CD1c-positive myeloid dendritic cell (primary cell): Measurements from ENCODE around the gene ANKZF1.

Source experiments
- DNase-seq: peaks from one replicate; pipeline ENCODE4 v3.0.0-alpha.2; 2016; ENCODE audit errors: extremely low spot score

The ANKZF1 gene

DNA sequence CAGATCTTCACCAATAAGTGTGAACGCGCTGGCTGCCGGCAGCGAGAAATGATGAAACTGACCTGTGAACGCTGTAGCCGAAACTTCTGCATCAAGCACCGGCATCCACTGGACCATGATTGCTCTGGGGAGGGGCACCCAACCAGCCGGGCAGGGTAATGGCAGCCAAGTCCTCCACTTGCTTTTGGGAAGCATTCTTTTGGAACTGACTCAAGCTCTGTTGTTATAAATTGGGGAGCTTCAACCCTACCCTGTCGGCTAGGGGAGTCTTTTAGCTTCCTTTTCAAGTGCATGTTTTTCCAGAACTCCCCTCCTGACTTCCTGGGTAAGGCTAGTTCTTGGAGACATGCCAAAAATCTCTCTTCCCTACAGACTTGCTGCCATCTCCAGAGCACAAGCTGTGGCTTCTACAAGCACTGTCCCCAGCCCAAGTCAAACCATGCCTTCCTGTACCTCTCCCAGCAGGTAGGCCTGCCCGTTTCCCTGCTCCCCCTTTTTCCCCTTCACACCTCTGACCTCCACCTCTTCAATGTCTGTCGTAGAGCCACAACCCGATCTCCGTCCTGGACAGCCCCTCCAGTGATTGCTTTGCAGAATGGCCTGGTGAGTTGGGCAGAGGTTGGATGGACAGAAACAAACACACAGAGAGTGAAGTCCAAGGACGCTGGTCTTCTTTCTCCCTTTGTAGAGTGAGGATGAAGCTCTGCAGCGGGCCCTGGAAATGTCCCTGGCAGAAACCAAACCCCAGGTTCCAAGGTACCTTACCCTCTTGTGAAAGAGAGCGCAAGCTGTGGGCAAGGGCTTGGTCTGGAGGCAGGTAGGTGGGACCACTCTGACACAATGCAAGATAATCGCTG, 21.5 kb upstream of the ANKZF1 start:
- no peak for DNase-seq

DNA sequence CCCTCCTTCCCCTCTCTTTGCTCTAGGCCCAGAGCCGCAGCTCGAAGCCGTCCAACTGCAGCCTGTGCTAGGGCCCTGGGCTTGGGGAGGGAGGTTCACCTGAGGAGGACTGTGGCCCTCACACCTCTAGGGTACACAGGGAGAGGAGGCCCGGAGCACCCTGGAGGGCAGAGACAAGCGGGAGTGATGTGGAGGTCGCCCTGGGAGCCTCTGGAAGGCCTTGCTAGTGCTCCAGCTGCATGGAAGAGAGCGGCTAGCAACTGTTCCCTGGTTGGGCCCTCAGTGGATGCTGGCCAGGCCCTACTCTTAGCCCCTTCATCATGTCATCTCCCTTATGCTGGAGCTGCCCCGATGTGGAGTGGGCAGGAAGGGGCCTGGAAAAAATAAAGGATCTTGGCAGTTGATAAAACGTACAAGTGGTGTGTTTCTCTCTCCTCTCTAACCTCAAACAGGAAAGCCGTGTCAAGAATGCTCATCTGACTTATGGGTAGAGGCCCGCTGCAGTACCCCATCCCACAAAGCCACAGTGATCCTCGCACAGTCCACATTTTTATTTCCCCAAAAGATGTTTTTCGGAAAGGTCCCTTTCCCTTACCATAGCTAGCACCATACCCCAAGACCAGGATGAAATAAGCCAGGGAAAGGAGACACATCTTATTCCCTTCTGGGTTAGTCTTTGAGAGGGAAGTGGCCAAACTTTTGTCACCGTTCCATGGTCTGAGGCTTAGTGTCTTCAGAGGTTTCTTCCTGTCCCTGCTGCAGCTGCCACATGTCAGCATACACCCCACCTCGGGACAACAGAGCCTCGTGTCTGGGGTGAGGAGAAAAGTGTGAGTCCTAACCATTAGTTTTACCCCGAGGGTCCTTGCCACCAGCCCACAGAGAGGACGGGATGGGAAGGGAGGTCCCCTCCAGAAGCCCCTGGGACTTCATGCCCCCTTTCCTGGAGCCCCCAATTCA, 20.1 kb upstream of the ANKZF1 start:
- DNase-seq = no peak

DNA sequence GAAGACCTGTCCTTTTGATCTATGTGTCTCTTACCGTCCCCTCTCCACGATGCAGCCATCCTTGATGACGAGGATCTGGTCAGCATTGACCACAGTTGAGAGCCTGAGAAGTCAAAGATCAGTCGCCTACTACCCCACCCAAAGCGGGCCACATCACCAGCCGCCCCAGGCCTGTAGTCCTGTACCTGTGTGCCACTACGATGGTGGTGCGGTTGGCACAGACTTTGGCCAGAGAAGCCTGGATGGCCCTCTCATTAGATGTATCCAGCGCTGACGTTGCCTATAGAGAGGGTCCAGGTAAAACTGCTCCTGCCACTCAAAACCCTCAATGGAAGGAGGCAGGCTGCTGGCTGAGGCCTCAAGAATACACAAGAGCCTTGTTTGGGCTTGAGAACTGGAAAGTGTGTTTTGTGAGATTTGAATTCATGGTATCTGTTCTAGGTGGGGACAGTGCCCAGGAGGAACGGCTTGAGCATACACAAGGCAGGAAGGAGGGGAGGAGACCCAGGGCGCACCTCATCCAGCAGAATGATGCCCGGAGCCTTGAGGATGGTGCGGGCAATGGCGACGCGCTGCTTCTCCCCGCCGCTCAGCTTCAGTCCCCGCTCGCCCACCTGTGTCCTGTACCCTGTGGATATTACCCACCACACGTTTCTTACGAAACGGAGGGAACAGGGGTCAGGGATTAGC, 19.3 kb upstream of the ANKZF1 start:
- no peak for DNase-seq

GRCh38 chr2:219210886-219211362, 18.7 kb upstream of the ANKZF1 start:
- DNase-seq = no peak

DNA sequence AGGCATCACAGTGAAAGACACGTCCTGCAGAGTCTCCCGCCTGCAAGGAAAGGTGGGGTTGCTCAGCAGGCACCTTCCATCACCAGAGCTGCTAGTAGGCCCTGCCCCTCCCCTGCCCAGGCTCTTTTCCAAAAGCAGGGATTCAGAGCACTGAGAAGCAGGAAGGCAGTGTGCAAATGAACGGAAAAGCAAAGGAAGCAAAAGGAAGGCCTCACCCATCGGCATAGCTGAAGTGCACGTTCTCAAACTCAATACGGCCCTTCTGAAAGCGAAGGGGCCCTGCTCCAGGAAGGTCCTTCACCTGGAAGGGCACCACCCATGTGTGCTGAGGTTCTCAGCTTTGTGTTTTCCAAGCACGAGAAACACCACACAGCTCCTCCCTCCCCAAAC, 16.6 kb upstream of the ANKZF1 start:
- DNase-seq = no peak

GRCh38 chr2:219213486-219214071, 16.0 kb upstream of the ANKZF1 start:
- no peak for DNase-seq

DNA sequence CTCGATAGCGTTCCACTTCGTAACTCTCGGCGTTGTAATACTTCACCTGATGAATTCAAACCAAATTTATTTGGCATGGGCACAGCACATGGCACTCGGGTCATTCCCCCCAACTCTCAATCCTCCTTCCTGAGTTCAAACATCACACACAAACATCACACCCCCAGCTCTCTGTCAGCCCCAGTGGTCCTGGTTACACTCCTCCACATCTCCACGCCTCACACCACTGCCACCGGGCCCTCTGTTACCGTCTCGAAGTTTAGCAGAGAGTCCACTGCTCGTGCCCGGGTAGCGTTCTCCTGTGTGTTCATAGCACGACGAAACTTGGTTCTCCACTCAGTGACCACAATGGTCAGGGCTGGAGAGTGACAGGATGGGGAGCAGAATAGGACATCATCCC, 15.5 kb upstream of the ANKZF1 start:
- no peak for DNase-seq

GRCh38 chr2:219214786-219215185, 14.8 kb upstream of the ANKZF1 start:
- DNase-seq = no peak

DNA sequence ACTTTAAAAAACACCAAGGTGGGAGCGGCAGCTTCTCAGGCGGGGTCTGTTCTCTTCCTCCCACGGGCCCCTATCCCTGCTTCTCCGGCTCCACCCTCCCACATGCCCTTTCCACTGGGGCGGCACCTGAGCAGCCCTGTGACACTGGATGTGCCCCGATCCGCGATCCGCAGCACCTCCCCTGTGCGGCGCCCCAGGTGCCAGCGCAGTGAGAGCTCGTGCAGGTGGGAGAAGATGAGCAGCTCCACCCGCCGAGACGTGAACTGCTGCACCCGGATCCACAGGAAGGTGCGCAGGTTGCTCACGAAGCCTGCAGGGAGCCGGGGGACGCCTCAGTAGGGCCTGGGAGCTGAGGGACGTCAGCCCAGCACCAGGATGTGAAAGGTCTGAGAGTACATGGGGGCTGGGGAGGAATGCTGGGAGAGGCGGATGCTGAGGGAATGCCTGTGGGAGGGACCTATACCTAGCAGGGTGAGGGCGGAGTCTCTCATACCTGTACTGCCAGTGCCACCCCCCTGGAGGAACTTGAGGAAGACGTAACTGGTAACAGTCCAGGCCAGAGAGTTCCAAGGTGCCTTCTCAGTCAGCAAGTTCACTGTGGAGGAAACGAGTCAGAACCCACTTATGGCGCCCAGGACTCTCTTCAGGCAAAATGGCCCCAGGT, 13.6 kb upstream of the ANKZF1 start:
- DNase-seq = no peak

GRCh38 chr2:219216535-219216915, 13.1 kb upstream of the ANKZF1 start:
- no peak for DNase-seq

- DNase-seq = peak; percentile 56
Measured at GRCh38 chr2:219218217-219218731, 11.3 kb upstream of the ANKZF1 start.

DNA sequence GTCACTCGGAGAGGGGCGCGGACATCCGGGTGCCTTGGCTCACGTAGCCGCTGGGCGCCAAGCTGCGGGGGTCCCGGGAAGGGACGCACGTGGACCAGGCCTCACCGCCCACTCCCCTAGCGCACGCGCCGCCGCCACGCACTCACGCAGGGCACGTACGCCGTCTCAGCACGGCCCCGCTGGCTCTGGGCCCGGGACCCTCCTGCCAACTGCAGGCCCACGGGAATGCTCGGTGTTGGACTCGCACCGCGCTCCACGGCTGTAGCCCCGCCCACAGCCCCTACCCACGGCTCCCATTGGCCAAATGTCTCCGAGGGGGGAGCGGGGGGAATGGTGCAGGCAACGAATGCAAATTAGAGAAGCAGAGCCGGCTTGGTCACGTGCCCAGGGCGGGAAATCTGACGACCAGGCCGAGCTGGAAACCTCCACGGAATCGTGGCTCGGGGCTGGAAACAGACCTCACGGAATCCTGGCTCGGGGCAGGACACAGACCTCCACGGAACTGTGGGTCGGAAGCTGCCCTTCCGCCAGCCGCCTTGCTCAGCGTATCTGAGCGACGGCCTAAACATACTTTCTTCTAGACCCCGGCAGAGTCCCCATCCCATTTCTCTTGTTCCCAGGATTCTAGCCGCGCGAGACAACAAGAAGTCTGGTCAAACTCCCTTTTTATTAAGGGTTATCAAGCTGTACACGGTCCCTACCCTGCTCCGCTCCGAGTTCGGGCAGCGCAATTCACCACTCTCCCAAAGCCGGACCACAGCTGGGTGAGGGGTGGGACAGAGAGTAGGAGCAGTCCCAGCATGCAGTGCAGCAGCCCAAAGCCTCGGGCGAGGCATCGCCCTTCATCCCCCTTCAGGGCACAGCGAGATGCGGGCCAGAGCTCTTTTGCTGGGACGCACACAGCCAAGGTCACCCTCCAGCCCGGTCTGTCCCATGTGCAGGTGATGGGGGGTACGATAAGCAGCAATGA, 10.6 kb upstream of the ANKZF1 start, which contains the start of gene ABCB6:
Gene ABCB6 (minus strand): TSS at position 227 of the 970 bp plus-strand sequence. CDS start 285 bp downstream, outside the sequence.
- peak; percentile 86 for DNase-seq

DNA sequence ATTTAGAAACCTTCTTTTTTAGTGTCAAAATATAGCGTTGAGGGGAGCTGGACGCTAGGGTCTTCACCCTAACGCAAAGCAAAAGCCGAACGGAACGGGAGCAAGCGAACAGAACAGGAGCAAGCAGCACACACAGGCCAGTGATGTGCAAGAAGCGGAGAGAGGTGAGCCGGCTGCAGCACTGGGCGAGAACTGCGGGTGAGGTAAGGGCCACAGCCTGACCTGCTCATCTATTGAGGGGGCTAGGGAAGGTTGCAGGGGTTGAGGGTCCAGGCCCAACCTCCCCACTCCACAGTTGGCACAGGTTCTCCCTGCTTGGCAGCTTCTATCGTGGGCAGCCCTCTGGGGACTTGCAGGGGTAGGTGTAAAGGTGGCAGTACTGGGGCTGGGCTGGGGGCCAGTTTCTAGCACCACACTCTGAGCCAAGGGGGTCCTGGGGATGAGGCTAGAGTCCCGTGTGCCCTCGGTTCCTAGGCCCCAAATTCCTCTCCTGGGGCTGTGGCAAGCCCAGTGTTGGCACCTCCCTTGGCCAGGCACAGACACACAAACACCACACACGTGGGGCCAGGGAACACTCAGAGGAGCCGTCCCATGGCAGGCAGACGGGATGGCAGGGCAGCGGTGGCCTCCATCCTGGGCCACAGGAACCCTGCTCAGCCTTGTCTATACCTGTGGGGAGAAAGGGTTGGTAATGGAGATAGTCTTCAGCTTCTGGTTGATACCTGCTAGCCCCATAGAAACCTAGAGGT, 9.6 kb upstream of the ANKZF1 start:
- no peak for DNase-seq

DNA sequence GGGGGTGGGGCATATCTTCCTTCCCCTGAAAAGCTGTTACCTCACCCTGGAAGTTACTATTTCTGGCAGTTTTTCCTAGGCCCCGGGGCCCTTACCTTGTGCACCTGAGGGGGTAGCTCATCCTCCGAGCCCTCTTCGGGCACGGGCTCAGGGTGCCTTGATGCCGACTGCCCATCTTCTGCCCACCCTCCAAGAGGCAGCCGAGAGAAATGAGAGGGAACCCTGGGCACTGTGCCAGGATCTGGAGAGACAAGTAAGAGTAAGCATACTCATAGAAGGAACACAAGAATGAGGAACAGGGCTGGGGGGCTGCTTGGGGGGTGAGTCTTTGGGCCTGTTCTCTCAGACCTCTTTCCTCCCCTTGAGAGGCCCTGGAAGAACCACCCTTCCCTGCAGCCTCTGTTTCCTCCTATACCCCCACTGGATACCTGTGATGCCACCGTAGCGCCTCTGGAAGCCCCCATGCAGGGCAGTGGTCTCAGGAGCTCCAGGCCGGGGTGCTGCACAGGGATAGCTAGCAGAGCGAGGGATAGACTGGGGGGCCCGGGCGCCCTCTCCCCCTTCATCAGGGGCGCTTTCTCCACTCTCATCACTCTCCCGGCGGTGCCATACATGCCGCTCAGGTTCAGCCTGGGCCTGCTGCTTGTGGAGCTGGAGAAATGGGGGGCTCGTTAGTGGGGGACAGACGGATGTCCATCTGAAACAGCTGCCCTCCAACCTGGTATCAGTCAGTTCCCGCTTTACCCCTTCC, 8.8 kb upstream of the ANKZF1 start:
- DNase-seq = no peak

- no peak for DNase-seq
Measured at GRCh38 chr2:219221957-219222518, 7.6 kb upstream of the ANKZF1 start.

DNA sequence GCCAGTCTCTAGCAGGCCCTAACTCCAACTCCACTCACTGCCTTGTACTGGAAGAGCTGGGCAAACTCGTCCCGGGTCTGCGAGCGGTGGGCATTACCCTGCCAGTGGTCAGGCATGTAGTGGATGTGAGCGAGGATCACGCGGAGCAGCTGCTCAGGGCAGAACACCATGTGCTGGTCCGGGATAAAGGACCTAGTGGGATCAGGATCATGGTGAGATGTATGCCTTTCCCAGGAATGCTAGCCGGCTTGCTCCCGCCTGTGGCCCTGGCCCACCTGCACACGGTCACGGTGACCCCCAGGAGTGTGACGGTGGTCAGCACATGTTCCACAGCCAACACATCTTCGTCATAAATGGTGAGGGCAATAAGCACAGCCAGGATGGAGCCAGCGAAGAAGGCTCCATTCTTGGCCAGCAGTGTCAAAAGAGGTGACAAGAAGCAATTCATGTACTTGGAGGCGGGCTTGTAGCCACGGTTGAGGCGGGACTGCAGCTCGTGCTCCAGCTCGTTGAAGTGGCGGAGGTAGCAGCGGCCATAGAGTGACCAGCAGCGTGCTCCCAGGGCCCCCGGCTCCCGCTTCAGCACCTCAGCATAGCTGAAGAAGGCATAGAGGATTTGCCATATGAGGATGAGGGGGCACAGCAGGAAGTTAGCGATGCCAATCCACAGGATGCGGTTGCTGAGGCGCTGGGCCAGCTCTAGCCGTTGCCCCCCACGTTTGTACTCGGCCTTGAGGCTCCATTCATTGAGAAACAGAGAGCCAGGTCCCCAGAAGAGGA, 5.6 kb upstream of the ANKZF1 start:
- DNase-seq = no peak

DNA sequence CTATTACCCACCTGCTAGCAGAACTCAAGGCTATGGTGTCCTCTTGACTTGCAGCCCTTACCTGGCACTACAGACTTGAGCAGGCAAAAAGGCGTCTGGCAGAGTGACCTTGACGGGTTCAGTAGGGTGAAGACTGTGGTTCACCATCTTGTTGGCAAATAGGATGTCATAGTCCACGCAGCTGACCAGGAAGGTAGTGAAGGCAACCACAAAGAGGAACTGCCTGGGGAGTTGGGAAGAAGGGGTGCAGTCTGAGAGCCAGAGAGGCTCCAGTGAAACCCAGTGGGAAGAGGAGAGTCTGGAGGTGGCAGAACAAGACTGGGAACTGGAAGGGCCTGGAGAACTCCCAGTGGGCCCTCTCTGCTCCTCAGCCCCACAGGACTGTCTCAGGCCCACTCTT, 4.3 kb upstream of the ANKZF1 start:
- peak; percentile 67 for DNase-seq
